MCF 10A (cell line): ENCODE measurements around the gene NTN4. TPM values are rescaled to one million over a fixed set of nuclear protein-coding genes. Genes with fewer than 3 reads are reported as not detected.

Source experiments
- BruUV-seq: library from RNA; stranded (reverse); fragments of 400-500 nt; replicated peaks from 2 replicates; lab custom pipeline; 2021; lab: Mats Ljungman, UMichigan
- CTCF ChIA-PET: fragments of 300-600 bp; sonication (Branson Sonifier 250); formaldehyde crosslinking; extraction: SDS; loops from one replicate; lab custom pipeline; 2021; ENCODE audit warnings: antibody characterized with exemption, inconsistent platforms; lab: Yijun Ruan, JAX
- POLR2A ChIA-PET: fragments of 300-600, 350-650 bp; sonication (Branson Sonifier 250); formaldehyde crosslinking; extraction: SDS; loops from one replicate; lab custom pipeline; 2020; ENCODE audit warnings: antibody characterized with exemption, inconsistent platforms; lab: Yijun Ruan, JAX
- DNase-seq: peaks from one replicate; pipeline ENCODE4 v3.0.0-alpha.2; 2018; ENCODE audit not compliant: unreplicated experiment
- H3K27ac Mint-ChIP-seq: one replicate; pipeline ENCODE4 v1.8.0; 2022; ENCODE audit warnings: mild to moderate bottlenecking, low read depth, mixed read lengths; ENCODE audit not compliant: unreplicated experiment
- H3K27me3 Mint-ChIP-seq: one replicate; pipeline ENCODE4 v1.8.0; 2022; ENCODE audit warnings: mixed read lengths; ENCODE audit not compliant: insufficient read depth, unreplicated experiment
- H3K36me3 Mint-ChIP-seq: one replicate; pipeline ENCODE4 v1.8.0; 2022; ENCODE audit warnings: mild to moderate bottlenecking, moderate library complexity, mixed read lengths; ENCODE audit not compliant: insufficient read depth, unreplicated experiment
- H3K4me1 Mint-ChIP-seq: one replicate; pipeline ENCODE4 v1.8.0; 2022; ENCODE audit warnings: mixed read lengths; ENCODE audit not compliant: insufficient read depth, unreplicated experiment
- H3K4me3 Mint-ChIP-seq: one replicate; pipeline ENCODE4 v1.8.0; 2022; ENCODE audit warnings: mild to moderate bottlenecking, moderate library complexity, mixed read lengths; ENCODE audit not compliant: unreplicated experiment
- H3K9me3 Mint-ChIP-seq: one replicate; pipeline ENCODE4 v1.8.0; 2022; ENCODE audit warnings: mixed read lengths; ENCODE audit not compliant: unreplicated experiment
- CTCF ChIP-seq: fragments of 200-600 bp; IDR thresholded peaks from one replicate; pipeline ENCODE4 v1.8.0; 2022; ENCODE audit warnings: antibody characterized with exemption, mild to moderate bottlenecking; ENCODE audit not compliant: unreplicated experiment
- intact Hi-C: fragments of 100-400 bp; cut with micrococcal nuclease; formaldehyde crosslinking; loops from 2 replicates; pipeline ENCODE4 v1.14.1; 2022
- total RNA-seq: library from RNA; stranded (reverse); gene quantifications from 2 replicates; pipeline ENCODE4 v1.2.3, GENCODE V29; 2022

NTN4 gene
- total RNA-seq, 1 experiment from 2014 or later, result 53.0 TPM

- H3K27ac Mint-ChIP-seq, result peak overlapping the region; percentile 83
- H3K4me3 Mint-ChIP-seq, result no peak overlapping the region
- DNase-seq, result peak; percentile 91
- BruUV-seq, result TSS peak; percentile 73
- intact Hi-C loops, result no loop called here
- peaks cover 7% of the 10 kb centered on the region for H3K9me3 Mint-ChIP-seq
- ChIA-PET POLR2A (interaction anchor here (1.0 kb wide), 1 partner anchor 13 kb away, joined by 4 read pairs; no protein-coding TSS in a partner anchor), CTCF (no interaction called here)
- H3K36me3 Mint-ChIP-seq, result peaks cover 6% of the 10 kb centered on the region
- peaks cover 33% of the 10 kb centered on the region for H3K4me1 Mint-ChIP-seq
- no peaks in the 10 kb centered on the region for H3K27me3 Mint-ChIP-seq
- no peak for TF ChIP-seq CTCF
Observed at GRCh38 chr12:95653771-95654546, 136.6 kb downstream of the NTN4 start.

GRCh38 chr12:95651681-95652080 lies 138.9 kb downstream of the NTN4 start:
- no peak overlapping the region for H3K27ac Mint-ChIP-seq
- POLR2A ChIA-PET, result interaction anchor here (0.7 to 1.3 kb wide), 3 partner anchors 8 to 27 kb away, joined by 3 to 4 read pairs (median 3); no protein-coding TSS in a partner anchor

GRCh38 chr12:95648990-95649791 lies 141.4 kb downstream of the NTN4 start:
- no peak for TF ChIP-seq CTCF
- Mint-ChIP-seq H3K27ac (peak overlapping the region; percentile 79), H3K27me3 (no peaks in the 10 kb centered on the region), H3K4me1 (peaks cover 32% of the 10 kb centered on the region), H3K4me3 (no peak overlapping the region), H3K36me3 (peaks cover 2% of the 10 kb centered on the region), H3K9me3 (peaks cover 2% of the 10 kb centered on the region)
- no TSS peak for BruUV-seq
- ChIA-PET POLR2A (interaction anchor here (0.7 to 2.8 kb wide), 14 partner anchors 10 to 162 kb away, joined by 3 to 40 read pairs (median 4); no protein-coding TSS in a partner anchor), CTCF (interaction anchor here (0.5 to 0.8 kb wide), 3 partner anchors 33 to 69 kb away, joined by 3 to 4 read pairs (median 4); no protein-coding TSS in a partner anchor)
- intact Hi-C loops, result no loop called here
- DNase-seq, result peak; percentile 90

More at GRCh38 chr12:95651681-95652080, 138.9 kb downstream of the NTN4 start:
- H3K36me3 Mint-ChIP-seq, result peaks cover 6% of the 10 kb centered on the region
- no peak for DNase-seq
- H3K9me3 Mint-ChIP-seq, result peaks cover 7% of the 10 kb centered on the region
- BruUV-seq, result no TSS peak
- no peak overlapping the region for H3K4me3 Mint-ChIP-seq
- H3K27me3 Mint-ChIP-seq, result no peaks in the 10 kb centered on the region
- H3K4me1 Mint-ChIP-seq, result peaks cover 36% of the 10 kb centered on the region
- no peak for TF ChIP-seq CTCF
- CTCF ChIA-PET, result no interaction called here
- intact Hi-C loops, result no loop called here

- no peaks in the 10 kb centered on the region for H3K27me3 Mint-ChIP-seq
- POLR2A ChIA-PET, result interaction anchor here (2.2 to 2.8 kb wide), 2 partner anchors 11 to 13 kb away, joined by 8 to 13 read pairs; no protein-coding TSS in a partner anchor
- DNase-seq, result no peak
- H3K4me3 Mint-ChIP-seq, result no peak overlapping the region
- H3K27ac Mint-ChIP-seq, result no peak overlapping the region
- no TSS peak for BruUV-seq
- H3K4me1 Mint-ChIP-seq, result peaks cover 20% of the 10 kb centered on the region
- CTCF ChIA-PET, result interaction anchor here (0.9 kb wide), 1 partner anchor 11 kb away, joined by 3 read pairs; no protein-coding TSS in a partner anchor
- intact Hi-C loops, result no loop called here
- H3K9me3 Mint-ChIP-seq, result no peaks in the 10 kb centered on the region
- no peaks in the 10 kb centered on the region for H3K36me3 Mint-ChIP-seq
- TF ChIP-seq CTCF, result no peak
Observed at GRCh38 chr12:95646781-95647190, 143.8 kb downstream of the NTN4 start.
